ENCODE data around the gene PPIL3. TPM values are rescaled to one million over a fixed set of nuclear protein-coding genes. Genes with fewer than 3 reads are reported as not detected.

Gene PPIL3
- total and polyA plus RNA-seq, 9 of the 15 experiments (the other 6 are each of a cell fraction or from before 2014, with no cell fraction given): 22.4 to 66.2 (median 49.0) TPM

DNA sequence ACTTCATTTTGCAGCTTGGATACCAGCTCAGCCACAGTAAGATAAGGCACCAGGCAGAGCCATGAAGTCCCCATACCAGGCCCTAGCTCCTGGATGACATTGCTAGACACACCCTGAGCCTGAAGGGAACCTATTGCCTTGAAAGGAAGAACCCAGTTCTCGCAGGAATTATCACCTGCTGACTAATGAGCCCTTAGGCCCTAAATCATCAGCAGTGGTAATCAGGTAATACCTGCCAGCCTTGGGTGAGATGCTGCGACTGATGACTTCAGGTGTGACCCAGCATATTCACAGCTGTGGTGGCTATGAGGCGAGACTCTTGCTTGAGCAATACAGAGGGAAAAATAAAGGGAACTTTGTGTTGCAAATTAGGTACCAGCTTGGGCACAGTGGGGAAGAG, 49.4 kb downstream of the PPIL3 start:
- in situ Hi-C loops (cut with MboI): no loop called here
- CTCF ChIA-PET (ENCODE audit: low intra/inter-chr PET ratio): no interaction called here
- no peak for TF ChIP-seq OTX1 (CRISPR knock-in tag; IDR thresholded peaks at IDR 0.05)
- TF ChIP-seq CREBBP (IDR thresholded peaks at IDR 0.05; ENCODE audit: low read depth, low read length): no peak
- TF ChIP-seq NR1H2 (CRISPR knock-in tag; IDR thresholded peaks at IDR 0.05): no peak
- TF ChIP-seq, protein P1, sequence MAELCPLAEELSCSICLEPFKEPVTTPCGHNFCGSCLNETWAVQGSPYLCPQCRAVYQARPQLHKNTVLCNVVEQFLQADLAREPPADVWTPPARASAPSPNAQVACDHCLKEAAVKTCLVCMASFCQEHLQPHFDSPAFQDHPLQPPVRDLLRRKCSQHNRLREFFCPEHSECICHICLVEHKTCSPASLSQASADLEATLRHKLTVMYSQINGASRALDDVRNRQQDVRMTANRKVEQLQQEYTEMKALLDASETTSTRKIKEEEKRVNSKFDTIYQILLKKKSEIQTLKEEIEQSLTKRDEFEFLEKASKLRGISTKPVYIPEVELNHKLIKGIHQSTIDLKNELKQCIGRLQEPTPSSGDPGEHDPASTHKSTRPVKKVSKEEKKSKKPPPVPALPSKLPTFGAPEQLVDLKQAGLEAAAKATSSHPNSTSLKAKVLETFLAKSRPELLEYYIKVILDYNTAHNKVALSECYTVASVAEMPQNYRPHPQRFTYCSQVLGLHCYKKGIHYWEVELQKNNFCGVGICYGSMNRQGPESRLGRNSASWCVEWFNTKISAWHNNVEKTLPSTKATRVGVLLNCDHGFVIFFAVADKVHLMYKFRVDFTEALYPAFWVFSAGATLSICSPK (IDR thresholded peaks at IDR 0.05; ENCODE audit: borderline replicate concordance): no peak
- no peak for TF ChIP-seq ZNF77 (CRISPR knock-in tag; IDR thresholded peaks at IDR 0.05)
- TF ChIP-seq, protein P2, sequence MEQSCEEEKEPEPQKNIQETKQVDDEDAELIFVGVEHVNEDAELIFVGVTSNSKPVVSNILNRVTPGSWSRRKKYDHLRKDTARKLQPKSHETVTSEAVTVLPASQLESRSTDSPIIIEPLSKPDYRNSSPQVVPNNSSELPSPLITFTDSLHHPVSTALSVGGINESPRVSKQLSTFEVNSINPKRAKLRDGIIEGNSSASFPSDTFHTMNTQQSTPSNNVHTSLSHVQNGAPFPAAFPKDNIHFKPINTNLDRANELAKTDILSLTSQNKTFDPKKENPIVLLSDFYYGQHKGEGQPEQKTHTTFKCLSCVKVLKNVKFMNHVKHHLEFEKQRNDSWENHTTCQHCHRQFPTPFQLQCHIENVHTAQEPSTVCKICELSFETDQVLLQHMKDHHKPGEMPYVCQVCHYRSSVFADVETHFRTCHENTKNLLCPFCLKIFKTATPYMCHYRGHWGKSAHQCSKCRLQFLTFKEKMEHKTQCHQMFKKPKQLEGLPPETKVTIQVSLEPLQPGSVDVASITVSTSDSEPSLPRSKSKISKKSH (CRISPR knock-in tag; IDR thresholded peaks at IDR 0.05): no peak
- no peak for TF ChIP-seq ZNF561 (CRISPR knock-in tag; conservative IDR thresholded peaks at IDR 0.05)
- TF ChIP-seq ZNF354B (CRISPR knock-in tag; IDR thresholded peaks at IDR 0.05): no peak
- TF ChIP-seq, protein P3, sequence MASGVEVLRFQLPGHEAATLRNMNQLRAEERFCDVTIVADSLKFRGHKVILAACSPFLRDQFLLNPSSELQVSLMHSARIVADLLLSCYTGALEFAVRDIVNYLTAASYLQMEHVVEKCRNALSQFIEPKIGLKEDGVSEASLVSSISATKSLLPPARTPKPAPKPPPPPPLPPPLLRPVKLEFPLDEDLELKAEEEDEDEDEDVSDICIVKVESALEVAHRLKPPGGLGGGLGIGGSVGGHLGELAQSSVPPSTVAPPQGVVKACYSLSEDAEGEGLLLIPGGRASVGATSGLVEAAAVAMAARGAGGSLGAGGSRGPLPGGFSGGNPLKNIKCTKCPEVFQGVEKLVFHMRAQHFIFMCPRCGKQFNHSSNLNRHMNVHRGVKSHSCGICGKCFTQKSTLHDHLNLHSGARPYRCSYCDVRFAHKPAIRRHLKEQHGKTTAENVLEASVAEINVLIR (CRISPR knock-in tag; IDR thresholded peaks at IDR 0.05): no peak
- TF ChIP-seq SUPT5H (IDR thresholded peaks at IDR 0.05): no peak
- TF ChIP-seq, protein P4, sequence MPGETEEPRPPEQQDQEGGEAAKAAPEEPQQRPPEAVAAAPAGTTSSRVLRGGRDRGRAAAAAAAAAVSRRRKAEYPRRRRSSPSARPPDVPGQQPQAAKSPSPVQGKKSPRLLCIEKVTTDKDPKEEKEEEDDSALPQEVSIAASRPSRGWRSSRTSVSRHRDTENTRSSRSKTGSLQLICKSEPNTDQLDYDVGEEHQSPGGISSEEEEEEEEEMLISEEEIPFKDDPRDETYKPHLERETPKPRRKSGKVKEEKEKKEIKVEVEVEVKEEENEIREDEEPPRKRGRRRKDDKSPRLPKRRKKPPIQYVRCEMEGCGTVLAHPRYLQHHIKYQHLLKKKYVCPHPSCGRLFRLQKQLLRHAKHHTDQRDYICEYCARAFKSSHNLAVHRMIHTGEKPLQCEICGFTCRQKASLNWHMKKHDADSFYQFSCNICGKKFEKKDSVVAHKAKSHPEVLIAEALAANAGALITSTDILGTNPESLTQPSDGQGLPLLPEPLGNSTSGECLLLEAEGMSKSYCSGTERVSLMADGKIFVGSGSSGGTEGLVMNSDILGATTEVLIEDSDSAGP (CRISPR knock-in tag; IDR thresholded peaks at IDR 0.05): no peak
- TF ChIP-seq CEBPG (CRISPR knock-in tag; IDR thresholded peaks at IDR 0.05): no peak
- no peak for TF ChIP-seq CEBPG (tag; conservative IDR thresholded peaks at IDR 0.05 in 1 of 2, IDR thresholded peaks at IDR 0.05 in 1 of 2)
- TF ChIP-seq, protein P5, sequence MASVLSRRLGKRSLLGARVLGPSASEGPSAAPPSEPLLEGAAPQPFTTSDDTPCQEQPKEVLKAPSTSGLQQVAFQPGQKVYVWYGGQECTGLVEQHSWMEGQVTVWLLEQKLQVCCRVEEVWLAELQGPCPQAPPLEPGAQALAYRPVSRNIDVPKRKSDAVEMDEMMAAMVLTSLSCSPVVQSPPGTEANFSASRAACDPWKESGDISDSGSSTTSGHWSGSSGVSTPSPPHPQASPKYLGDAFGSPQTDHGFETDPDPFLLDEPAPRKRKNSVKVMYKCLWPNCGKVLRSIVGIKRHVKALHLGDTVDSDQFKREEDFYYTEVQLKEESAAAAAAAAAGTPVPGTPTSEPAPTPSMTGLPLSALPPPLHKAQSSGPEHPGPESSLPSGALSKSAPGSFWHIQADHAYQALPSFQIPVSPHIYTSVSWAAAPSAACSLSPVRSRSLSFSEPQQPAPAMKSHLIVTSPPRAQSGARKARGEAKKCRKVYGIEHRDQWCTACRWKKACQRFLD (CRISPR knock-in tag; IDR thresholded peaks at IDR 0.05): no peak
- no peak for TF ChIP-seq ZNF124 (CRISPR knock-in tag; IDR thresholded peaks at IDR 0.05)
- no peak for TF ChIP-seq ZNF766 (CRISPR knock-in tag; conservative IDR thresholded peaks at IDR 0.05)

More for the DNA sequence above, 49.4 kb downstream of the PPIL3 start:
- intact Hi-C loops (cut with micrococcal nuclease): no loop called here
- no TSS peak for BruUV-seq (replicated peaks)
- Histone ChIP-seq H3K27ac (ENCODE audit: extremely low read depth, low read depth, low read length) (no peak overlapping the region), H4K20me1 (replicated peaks; ENCODE audit: control insufficient read depth, insufficient read depth, low read length) (no peaks in the 10 kb centered on the region), H3K4me2 (ENCODE audit: insufficient read depth, low read length) (no peak overlapping the region), H3K9me3 (replicated peaks; ENCODE audit: control insufficient read depth, insufficient read depth, low read depth, low read length) (0 out of 2 replicates have a peak, but pooled peaks cover 4% of the 10 kb centered on the region), H3K36me3 (ENCODE audit: control insufficient read depth, insufficient read depth, low read length) (no peaks in the 10 kb centered on the region), H3K79me2 (ENCODE audit: control insufficient read depth, insufficient read depth, low read length) (no peaks in the 10 kb centered on the region), H3K9me1 (ENCODE audit: control insufficient read depth, insufficient read depth, low read length) (no peaks in the 10 kb centered on the region), H3K27me3 (ENCODE audit: control insufficient read depth in 2 of 2, insufficient read depth in 2 of 2, low read length in 2 of 2) (no peaks in the 10 kb centered on the region), H3K4me1 (replicated peaks in 1 of 2; ENCODE audit: control insufficient read depth in 2 of 2, insufficient read depth in 2 of 2, low read length in 2 of 2) (peaks cover 0 to 5% of the 10 kb centered on the region in 2 experiments; a peak in 1 of 5 replicates), H2AFZ (ENCODE audit: low read depth, low read length) (no peak overlapping the region), H3K9ac (ENCODE audit: insufficient read depth in 1 of 2, low read depth in 2 of 2, low read length in 2 of 2) (no peak overlapping the region), H3K4me3 (no peak overlapping the region)
- ATAC-seq: no peak
- no peak for FAIRE-seq
- 36% methylated on average over 2 of the region's 3 CpGs for WGBS (ENCODE audit: insufficient coverage, low coverage, missing lambda C conversion rate)
- no peak for DNase-seq (ENCODE audit: extremely low read depth in 1 of 4, low spot score in 3 of 4)
- POLR2A ChIA-PET: interaction anchor here (1.4 to 1.7 kb wide), 2 partner anchors 9 to 24 kb away, joined by 5 to 6 read pairs; partner anchors contain the start of gene CLK1
